Suprapubic skin (tissue), 4 donors: ENCODE results near the gene PHYKPL. TPM values are rescaled to one million over a fixed set of nuclear protein-coding genes. Genes with fewer than 3 reads are reported as not detected.

Experiments used
- DNase-seq, 2 donors: peaks; one replicate each; pipeline ENCODE4 v3.0.0-alpha.2; 2019; ENCODE audit warnings: low spot score in 2 of 2
- H3K27ac ChIP-seq: fragments of 200-600 bp; sonication (generic); one replicate; pipeline ENCODE4 v1.5.1; 2019
- H3K27me3 ChIP-seq: fragments of 200-600 bp; sonication (generic); one replicate; pipeline ENCODE4 v1.5.1; 2019
- H3K36me3 ChIP-seq: fragments of 200-600 bp; sonication (generic); one replicate; pipeline ENCODE4 v1.5.1; 2019
- H3K4me1 ChIP-seq: fragments of 200-600 bp; sonication (generic); one replicate; pipeline ENCODE4 v1.5.1; 2019
- H3K4me3 ChIP-seq: fragments of 200-600 bp; sonication (generic); one replicate; pipeline ENCODE4 v1.5.1; 2019; ENCODE audit warnings: mild to moderate bottlenecking
- H3K9me3 ChIP-seq: fragments of 200-600 bp; sonication (generic); one replicate; pipeline ENCODE4 v1.5.1; 2019
- EP300 ChIP-seq: sonication (generic); formaldehyde crosslinking; IDR thresholded peaks from one replicate; pipeline ENCODE4 v1.6.1; 2017; ENCODE audit warnings: antibody characterized with exemption
- POLR2A ChIP-seq, 2 donors: fragments of 450-650 bp; IDR thresholded peaks; one replicate each; pipeline ENCODE4 v1.6.1; 2017; ENCODE audit warnings: antibody characterized with exemption in 2 of 2, mild to moderate bottlenecking in 2 of 2, moderate library complexity in 2 of 2
- POLR2AphosphoS5 ChIP-seq, 3 donors: sonication (generic); formaldehyde crosslinking; IDR thresholded peaks; one replicate each; pipeline ENCODE4 v1.6.1; 2017; ENCODE audit warnings: antibody characterized with exemption in 3 of 3
- WGBS: methylation state at CpG from one replicate; pipeline ENCODE4 v1.1.5; 2018; 5-methylcytosine and 5-hydroxymethylcytosine counted together
- total RNA-seq, 4 donors: library from RNA; depleted of rRNA; stranded (reverse); fragments of >200 nt; gene quantifications; one replicate each; pipeline ENCODE4 v1.1.0, GENCODE V29; 2016
- TF ChIP-seq, protein P1 (sequence below), 2 donors: fragments of 200-600 bp in 1 of 2; fragments of 450-650 bp in 1 of 2; sonication (generic) in 1 of 2; IDR thresholded peaks; one replicate each; pipeline ENCODE4 v1.5.1; 2016 to 2019; ENCODE audit warnings: antibody characterized with exemption in 2 of 2, mild to moderate bottlenecking in 1 of 2, moderate library complexity in 1 of 2

PHYKPL gene
- total RNA-seq, 4 donors from 2014 or later = 27.1 to 50.5 (median 35.7) TPM

DNA sequence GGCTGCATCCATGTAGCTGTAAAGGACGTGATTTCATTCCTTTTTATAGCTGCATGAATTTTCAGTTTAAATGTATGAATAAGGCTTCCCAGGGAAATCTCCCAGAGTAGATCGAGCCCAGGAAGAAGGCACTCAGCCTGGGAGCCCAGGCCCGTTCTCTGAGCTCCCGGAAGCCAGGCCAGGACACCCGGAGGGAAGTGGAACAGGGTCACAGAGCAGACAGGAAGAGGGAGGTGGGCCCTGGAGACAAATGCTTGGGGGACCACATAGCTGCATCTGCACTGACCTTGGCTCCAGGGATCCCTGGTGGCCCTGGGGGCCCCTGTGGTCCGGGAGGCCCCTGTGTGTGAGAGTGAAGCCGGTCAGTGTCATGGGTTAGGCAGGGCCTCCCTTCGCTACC lies 19.7 kb upstream of the PHYKPL start:
- TF ChIP-seq EP300 = no peak
- TF ChIP-seq POLR2A (IDR thresholded peaks at IDR 0.05) = no peak
- TF ChIP-seq, protein P1, sequence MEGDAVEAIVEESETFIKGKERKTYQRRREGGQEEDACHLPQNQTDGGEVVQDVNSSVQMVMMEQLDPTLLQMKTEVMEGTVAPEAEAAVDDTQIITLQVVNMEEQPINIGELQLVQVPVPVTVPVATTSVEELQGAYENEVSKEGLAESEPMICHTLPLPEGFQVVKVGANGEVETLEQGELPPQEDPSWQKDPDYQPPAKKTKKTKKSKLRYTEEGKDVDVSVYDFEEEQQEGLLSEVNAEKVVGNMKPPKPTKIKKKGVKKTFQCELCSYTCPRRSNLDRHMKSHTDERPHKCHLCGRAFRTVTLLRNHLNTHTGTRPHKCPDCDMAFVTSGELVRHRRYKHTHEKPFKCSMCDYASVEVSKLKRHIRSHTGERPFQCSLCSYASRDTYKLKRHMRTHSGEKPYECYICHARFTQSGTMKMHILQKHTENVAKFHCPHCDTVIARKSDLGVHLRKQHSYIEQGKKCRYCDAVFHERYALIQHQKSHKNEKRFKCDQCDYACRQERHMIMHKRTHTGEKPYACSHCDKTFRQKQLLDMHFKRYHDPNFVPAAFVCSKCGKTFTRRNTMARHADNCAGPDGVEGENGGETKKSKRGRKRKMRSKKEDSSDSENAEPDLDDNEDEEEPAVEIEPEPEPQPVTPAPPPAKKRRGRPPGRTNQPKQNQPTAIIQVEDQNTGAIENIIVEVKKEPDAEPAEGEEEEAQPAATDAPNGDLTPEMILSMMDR (IDR thresholded peaks at IDR 0.05) = no peak
- TF ChIP-seq POLR2AphosphoS5 (IDR thresholded peaks at IDR 0.05) = no peak
- no peaks in the 10 kb centered on the region for H3K36me3 ChIP-seq
- peaks cover 11% of the 10 kb centered on the region for H3K4me1 ChIP-seq
- 80% methylated on average over 8 of the region's 8 CpGs for WGBS
- DNase-seq = no peak
- H3K4me3 ChIP-seq = no peak overlapping the region
- H3K27ac ChIP-seq = no peak overlapping the region
- H3K27me3 ChIP-seq = no peaks in the 10 kb centered on the region
- H3K9me3 ChIP-seq = no peaks in the 10 kb centered on the region

DNA sequence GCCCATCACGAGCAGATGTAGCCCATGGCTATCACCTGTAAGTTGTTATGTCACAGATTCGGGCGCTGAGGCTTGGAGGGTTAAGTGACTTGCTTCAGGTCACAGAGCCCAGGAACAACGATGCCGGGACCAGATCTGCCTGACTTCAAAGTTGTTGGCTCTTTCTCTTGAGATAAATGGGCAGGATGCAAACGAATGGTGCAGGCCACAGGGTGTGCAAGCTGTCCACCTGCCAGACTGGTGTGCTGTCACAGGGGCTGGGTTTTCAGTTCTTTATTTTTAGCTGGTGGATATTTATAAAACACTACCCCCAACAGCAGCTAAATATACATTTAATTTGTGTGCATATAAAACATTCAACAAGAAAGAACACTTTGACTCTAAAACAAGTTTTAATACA lies 17.7 kb upstream of the PHYKPL start:
- Histone ChIP-seq H3K9me3 (no peaks in the 10 kb centered on the region), H3K36me3 (no peaks in the 10 kb centered on the region), H3K4me3 (no peak overlapping the region), H3K4me1 (peaks cover 11% of the 10 kb centered on the region), H3K27ac (no peak overlapping the region), H3K27me3 (no peaks in the 10 kb centered on the region)
- TF ChIP-seq EP300 (no peak), POLR2AphosphoS5 (IDR thresholded peaks at IDR 0.05) (no peak), POLR2A (IDR thresholded peaks at IDR 0.05) (no peak)
- TF ChIP-seq, protein P1 (IDR thresholded peaks at IDR 0.05) = no peak
- DNase-seq = no peak
- WGBS = 70% methylated on average over 6 of the region's 6 CpGs

DNA sequence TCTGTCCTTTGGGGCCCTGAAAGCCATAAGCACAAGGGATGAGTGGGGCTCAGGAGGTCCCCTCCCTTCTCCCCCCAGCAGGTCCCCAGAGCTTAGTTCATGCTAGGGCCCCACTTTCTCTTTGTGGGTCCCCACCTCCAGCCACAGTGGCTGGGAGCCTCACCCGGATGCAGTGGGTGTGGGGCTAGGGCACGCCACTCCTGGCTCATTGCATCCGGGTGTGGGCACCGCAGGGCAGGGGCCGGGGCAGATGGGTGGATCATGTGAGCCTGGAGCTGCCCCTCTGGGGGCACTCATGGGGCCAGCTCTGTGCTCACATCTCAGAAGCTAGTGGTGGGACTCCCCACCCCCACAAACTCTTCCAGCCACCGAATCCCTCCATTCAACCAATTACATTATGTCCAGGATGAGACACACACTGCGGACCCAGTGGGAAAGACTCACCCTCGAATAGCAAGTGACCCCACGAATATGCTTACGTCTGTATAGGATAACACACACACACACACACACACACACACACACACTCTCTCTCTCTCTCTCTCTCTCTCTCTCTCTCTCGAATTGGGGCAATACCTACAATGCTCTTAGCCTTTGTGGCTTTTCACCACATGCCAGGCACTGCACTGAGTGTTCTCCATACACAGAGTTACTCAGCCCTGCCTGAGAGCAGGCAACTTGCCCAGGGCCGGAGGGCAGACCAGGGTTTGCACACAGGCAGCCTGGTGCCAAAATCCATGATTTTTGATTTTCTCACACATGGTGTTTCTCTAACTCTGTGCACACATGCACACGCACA lies 16.8 kb upstream of the PHYKPL start:
- TF ChIP-seq POLR2AphosphoS5 (IDR thresholded peaks at IDR 0.05) (no peak), EP300 (no peak), POLR2A (IDR thresholded peaks at IDR 0.05) (no peak)
- TF ChIP-seq, protein P1 (IDR thresholded peaks at IDR 0.05) = no peak
- Histone ChIP-seq H3K9me3 (no peaks in the 10 kb centered on the region), H3K4me3 (no peak overlapping the region), H3K36me3 (no peaks in the 10 kb centered on the region), H3K4me1 (peaks cover 11% of the 10 kb centered on the region), H3K27me3 (no peaks in the 10 kb centered on the region), H3K27ac (no peak overlapping the region)
- no peak for DNase-seq
- 51% methylated on average over 8 of the region's 13 CpGs for WGBS

DNA sequence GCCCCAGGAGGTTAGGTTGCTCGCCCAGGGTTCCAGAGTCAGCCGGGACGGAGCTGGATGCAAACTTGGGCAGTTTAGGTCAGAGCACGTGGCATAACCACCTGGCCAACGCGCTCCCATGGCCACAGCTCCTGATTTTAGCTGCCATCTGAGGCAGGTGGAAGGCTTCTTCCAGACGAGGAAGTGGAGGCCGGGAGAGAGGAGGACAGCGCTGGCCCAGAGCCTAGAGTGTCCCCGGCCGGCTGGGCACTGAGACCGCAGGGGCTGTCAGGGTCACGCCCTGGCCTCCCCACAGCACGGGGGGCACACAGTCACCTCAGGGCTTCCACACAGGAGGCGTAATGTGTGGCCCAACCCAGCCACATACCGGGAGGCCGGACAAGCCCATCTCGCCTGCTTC lies 16.1 kb upstream of the PHYKPL start:
- Histone ChIP-seq H3K36me3 (no peaks in the 10 kb centered on the region), H3K27me3 (no peaks in the 10 kb centered on the region), H3K9me3 (no peaks in the 10 kb centered on the region), H3K4me3 (no peak overlapping the region), H3K27ac (no peak overlapping the region), H3K4me1 (peaks cover 11% of the 10 kb centered on the region)
- WGBS = 87% methylated on average over 10 of the region's 18 CpGs
- DNase-seq = no peak
- no peak for TF ChIP-seq EP300
- TF ChIP-seq, protein P1 (IDR thresholded peaks at IDR 0.05) = no peak
- TF ChIP-seq POLR2A (IDR thresholded peaks at IDR 0.05) = no peak
- no peak for TF ChIP-seq POLR2AphosphoS5 (IDR thresholded peaks at IDR 0.05)

DNA sequence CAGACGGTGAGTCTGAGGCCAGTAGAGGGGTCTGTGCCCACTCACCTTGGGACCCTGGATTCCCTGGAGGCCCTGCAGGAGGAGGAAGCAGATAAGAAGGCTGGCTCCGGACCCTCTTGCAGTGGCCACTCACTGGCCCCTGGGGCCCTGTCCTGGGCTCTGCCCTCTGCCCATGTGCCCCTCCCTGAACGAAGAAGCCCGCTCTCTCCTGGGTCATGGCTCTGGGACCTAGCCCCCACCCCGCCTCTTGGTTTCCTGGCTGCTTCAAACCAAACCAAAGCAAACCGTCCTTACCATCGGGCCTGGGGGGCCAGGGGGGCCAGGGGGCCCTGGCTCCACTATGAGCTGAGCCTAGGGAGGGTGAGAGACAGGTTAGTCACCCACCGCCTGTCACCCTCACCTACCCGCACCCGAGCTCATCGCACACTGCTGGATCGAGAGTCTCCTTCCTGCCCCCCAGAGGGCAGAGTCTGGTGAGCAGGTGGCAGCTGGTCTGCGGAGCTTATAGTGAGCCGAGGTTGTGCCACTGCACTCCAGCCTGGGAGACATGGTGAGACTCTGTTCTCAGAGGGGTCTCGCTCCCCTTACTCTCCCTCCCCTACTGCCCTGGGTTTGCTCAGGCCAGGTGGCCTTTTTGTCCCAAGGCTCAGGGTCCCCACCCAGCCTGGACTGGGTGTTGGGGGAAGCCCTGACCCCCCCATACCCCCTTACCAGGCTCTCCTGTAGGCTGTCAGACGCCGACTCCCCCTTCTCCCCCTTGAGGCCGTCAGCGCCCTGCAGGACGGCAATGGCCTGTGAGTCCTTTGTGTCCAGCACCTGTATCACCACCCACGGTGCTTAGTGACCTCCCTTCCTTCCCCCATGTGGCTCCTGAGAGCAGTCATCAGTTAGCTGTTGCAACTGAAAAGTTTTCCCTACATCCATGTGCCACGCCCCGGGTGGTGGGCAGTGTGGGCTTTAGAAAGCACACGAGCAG lies 15.2 kb upstream of the PHYKPL start:
- no peaks in the 10 kb centered on the region for H3K36me3 ChIP-seq
- no peak overlapping the region for H3K4me3 ChIP-seq
- TF ChIP-seq POLR2A (IDR thresholded peaks at IDR 0.05) = no peak
- no peak for TF ChIP-seq POLR2AphosphoS5 (IDR thresholded peaks at IDR 0.05)
- H3K27me3 ChIP-seq = no peaks in the 10 kb centered on the region
- no peak overlapping the region for H3K27ac ChIP-seq
- WGBS = 76% methylated on average over 20 of the region's 24 CpGs
- no peak for DNase-seq
- H3K4me1 ChIP-seq = peaks cover 11% of the 10 kb centered on the region
- no peaks in the 10 kb centered on the region for H3K9me3 ChIP-seq
